GM23248 (cell line): Measurements from ENCODE around the gene HLA-DMA.

Experiments used
- EZH2 ChIP-seq: fragments of 200-600 bp; sonication (generic); IDR thresholded peaks from 2 replicates; pipeline ENCODE4 v1.6.1; 2018; ENCODE audit warnings: antibody characterized with exemption, mild to moderate bottlenecking; ENCODE audit not compliant: insufficient read depth, poor library complexity, severe bottlenecking
- EZH2phosphoT487 ChIP-seq: fragments of 200-600 bp; sonication (generic); IDR thresholded peaks from 2 replicates; pipeline ENCODE4 v1.6.1; 2018; ENCODE audit warnings: antibody characterized with exemption, moderate library complexity, mild to moderate bottlenecking, low read depth; ENCODE audit not compliant: insufficient read depth

DNA sequence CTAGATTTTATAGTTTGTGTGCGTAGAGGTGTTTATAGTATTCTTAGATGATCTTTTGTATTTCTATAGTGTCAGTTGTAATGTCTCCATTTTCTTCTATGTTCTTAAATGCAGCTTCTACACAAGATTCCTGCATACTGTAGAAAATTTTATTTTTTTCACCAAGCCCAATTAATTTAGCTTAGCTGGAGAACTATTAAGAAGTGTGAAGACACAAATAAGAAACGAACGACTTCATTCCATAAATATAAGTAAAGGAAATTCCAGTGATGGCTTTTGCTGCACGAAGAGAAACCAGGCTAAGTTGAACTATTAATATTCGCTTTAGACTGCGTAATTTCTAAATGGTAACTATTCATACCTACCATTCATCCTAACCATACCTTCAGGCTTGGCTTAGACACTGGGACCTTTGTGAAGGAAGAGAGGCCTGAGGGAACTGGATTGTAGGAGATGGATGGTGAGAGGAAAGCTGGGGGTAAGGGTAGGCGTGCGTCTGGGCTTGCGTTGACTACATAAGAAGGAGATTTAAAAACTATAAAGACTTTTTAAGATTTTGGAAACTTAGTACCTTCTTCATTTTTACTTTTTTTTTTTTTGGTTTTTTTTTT lies 40.6 kb upstream of the HLA-DMA start:
- TF ChIP-seq EZH2phosphoT487 (no peak), EZH2 (no peak)
